Mammary epithelial cell (primary cell): ENCODE results near the gene CHI3L2.

Source experiments
- EZH2 ChIP-seq: IDR thresholded peaks from 2 replicates; pipeline ENCODE4 v1.6.1; 2012; ENCODE audit warnings: low read length, inconsistent platforms, borderline replicate concordance
- TF ChIP-seq, protein P1 (sequence below), 2 donors: IDR thresholded peaks in 1 of 2; conservative IDR thresholded peaks in 1 of 2; 2 replicates each; pipeline ENCODE4 v1.5.1; 2011 to 2012; ENCODE audit warnings: inconsistent platforms in 2 of 2, low read length in 2 of 2, mild to moderate bottlenecking in 2 of 2, control low read depth in 1 of 2, low read depth in 1 of 2; ENCODE audit not compliant: insufficient read depth in 1 of 2; ENCODE audit errors: extremely low read depth in 1 of 2

DNA sequence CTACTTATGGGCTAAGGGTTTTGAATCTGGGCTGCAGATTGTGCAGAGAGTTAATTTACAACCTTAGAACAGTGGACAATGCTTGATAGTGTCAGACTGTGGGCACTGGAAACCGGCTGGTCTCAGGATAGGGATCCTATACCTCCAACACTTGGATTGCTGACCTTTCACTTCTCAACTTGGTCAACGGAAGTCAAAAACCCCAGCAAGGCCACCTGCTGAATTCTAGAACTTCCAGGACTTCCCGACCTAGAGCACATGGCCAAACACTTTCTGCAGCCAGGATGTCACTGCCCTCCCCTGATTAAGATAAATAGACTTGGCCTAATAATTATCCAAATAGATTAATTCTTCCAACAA lies 26.7 kb upstream of the CHI3L2 start:
- TF ChIP-seq, protein P1, sequence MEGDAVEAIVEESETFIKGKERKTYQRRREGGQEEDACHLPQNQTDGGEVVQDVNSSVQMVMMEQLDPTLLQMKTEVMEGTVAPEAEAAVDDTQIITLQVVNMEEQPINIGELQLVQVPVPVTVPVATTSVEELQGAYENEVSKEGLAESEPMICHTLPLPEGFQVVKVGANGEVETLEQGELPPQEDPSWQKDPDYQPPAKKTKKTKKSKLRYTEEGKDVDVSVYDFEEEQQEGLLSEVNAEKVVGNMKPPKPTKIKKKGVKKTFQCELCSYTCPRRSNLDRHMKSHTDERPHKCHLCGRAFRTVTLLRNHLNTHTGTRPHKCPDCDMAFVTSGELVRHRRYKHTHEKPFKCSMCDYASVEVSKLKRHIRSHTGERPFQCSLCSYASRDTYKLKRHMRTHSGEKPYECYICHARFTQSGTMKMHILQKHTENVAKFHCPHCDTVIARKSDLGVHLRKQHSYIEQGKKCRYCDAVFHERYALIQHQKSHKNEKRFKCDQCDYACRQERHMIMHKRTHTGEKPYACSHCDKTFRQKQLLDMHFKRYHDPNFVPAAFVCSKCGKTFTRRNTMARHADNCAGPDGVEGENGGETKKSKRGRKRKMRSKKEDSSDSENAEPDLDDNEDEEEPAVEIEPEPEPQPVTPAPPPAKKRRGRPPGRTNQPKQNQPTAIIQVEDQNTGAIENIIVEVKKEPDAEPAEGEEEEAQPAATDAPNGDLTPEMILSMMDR (conservative IDR thresholded peaks at IDR 0.05 in 1 of 2, IDR thresholded peaks at IDR 0.05 in 1 of 2; ENCODE audit: extremely low read depth in 1 of 2, insufficient read depth in 1 of 2, low read depth in 1 of 2, low read length in 2 of 2), result no peak
- no peak for TF ChIP-seq EZH2
